ENCODE measurements around the gene CREB5. TPM values are rescaled to one million over a fixed set of nuclear protein-coding genes. Genes with fewer than 3 reads are reported as not detected.
A peak's percentile ranks its signal among the peaks of the same experiment; 100 is the strongest.

Gene CREB5
- total RNA-seq, 4 donors from 2014 or later = 16.8 to 22.4 (median 20.9) TPM

- TF ChIP-seq POLR2A (IDR thresholded peaks at IDR 0.05) = no peak
- no peak for TF ChIP-seq CTCF (IDR thresholded peaks at IDR 0.05)
- no peak for TF ChIP-seq EP300 (IDR thresholded peaks at IDR 0.05)
- H3K27me3 ChIP-seq = no peaks in the 10 kb centered on the region
- peak overlapping the region in 1 of 4 donors; percentile 90 for H3K27ac ChIP-seq
- WGBS, 2 donors = 52 to 56% methylated on average over 2 of the region's 2 CpGs
- DNase-seq (ENCODE audit: low spot score in 2 of 2) = no peak
- H3K4me1 ChIP-seq = peaks cover 0 to 57% (median 8%) of the 10 kb centered on the region in 4 donors
- no peaks in the 10 kb centered on the region for H3K9me3 ChIP-seq
- H3K4me3 ChIP-seq = no peak overlapping the region
- no peaks in the 10 kb centered on the region for H3K36me3 ChIP-seq
Observed at GRCh38 chr7:28688174-28688573, 275.9 kb downstream of the CREB5 start.

GRCh38 chr7:28688651-28689050 lies 276.3 kb downstream of the CREB5 start:
- Histone ChIP-seq H3K4me3 (no peak overlapping the region), H3K9me3 (no peaks in the 10 kb centered on the region), H3K27ac (peak overlapping the region in 1 of 4 donors; percentile 90), H3K4me1 (peaks cover 0 to 52% (median 8%) of the 10 kb centered on the region in 4 donors), H3K27me3 (no peaks in the 10 kb centered on the region), H3K36me3 (no peaks in the 10 kb centered on the region)
- TF ChIP-seq EP300 (IDR thresholded peaks at IDR 0.05) = no peak
- no peak for TF ChIP-seq CTCF (IDR thresholded peaks at IDR 0.05)
- no peak for TF ChIP-seq POLR2A (IDR thresholded peaks at IDR 0.05)
- 53 to 60% methylated on average over 5 of the region's 5 CpGs for WGBS, 2 donors
- DNase-seq (ENCODE audit: low spot score in 2 of 2) = no peak

DNA sequence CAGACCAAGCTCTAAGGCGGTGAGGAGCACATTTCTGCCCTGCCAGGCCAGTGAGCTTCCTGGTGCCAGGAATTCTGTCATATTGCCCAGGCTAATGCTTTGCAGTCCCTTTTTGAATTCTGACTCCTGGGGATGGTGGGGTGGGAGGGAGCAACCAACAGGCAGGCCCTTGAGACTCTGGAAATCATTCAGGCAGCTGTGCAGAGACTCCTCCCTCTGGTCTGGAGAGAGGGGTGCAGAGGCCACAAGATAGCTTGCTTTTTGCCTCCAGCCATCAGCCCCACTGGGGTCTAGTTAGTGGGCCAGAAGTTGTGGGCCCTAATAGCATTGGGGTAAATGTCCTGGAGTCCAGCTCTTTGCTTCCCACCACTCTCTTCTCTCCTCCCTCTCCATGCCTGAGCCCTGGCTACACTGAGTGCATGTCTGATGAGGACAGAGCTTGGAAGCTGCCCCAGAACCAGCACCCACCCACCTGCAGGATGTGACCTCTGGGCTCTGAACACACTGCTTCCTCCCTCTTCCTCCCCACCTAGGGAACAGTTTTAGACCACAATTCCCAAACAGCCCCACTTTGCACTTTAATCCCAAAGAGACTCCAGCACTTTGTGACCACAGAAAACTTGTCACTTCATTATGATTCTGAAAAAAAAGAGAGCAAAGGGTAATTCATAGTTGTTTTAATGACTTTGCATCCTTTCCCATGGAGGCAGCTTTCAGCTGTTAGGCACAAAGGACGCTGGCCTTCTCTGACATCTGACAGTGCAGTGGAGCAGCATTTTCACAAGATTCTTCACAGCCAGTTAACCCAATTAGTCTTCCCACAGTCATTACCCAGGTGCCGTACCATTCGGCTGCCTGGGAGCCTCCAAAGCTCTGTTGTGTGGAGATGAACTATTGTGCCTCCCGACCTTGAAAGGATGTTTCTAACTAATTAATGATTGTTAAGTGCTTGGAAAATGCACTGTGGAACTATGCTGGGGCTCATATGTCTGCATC lies 283.3 kb downstream of the CREB5 start:
- Histone ChIP-seq H3K9me3 (no peaks in the 10 kb centered on the region), H3K4me3 (no peak overlapping the region), H3K4me1 (peaks cover 0 to 52% (median 2%) of the 10 kb centered on the region in 4 donors), H3K27me3 (no peaks in the 10 kb centered on the region), H3K36me3 (no peaks in the 10 kb centered on the region), H3K27ac (peak overlapping the region in 1 of 4 donors; percentile 18)
- TF ChIP-seq EP300 (IDR thresholded peaks at IDR 0.05) = no peak
- TF ChIP-seq CTCF (IDR thresholded peaks at IDR 0.05) = no peak
- TF ChIP-seq POLR2A (IDR thresholded peaks at IDR 0.05) = no peak
- WGBS, 2 donors = 55 to 63% methylated on average over 5 of the region's 5 CpGs
- peak in 1 of 2 donors; percentile 21 for DNase-seq (ENCODE audit: low spot score in 2 of 2)

GRCh38 chr7:28697913-28698563 lies 285.7 kb downstream of the CREB5 start:
- DNase-seq (ENCODE audit: low spot score in 2 of 2) = no peak
- Histone ChIP-seq H3K36me3 (no peaks in the 10 kb centered on the region), H3K4me1 (peaks cover 0 to 70% (median 4%) of the 10 kb centered on the region in 4 donors), H3K4me3 (no peak overlapping the region), H3K27me3 (no peaks in the 10 kb centered on the region), H3K9me3 (no peaks in the 10 kb centered on the region), H3K27ac (peak overlapping the region in 3 of 4 donors; percentile 13 to 71 (median 58))
- 64 to 67% methylated on average over 6 of the region's 6 CpGs for WGBS, 2 donors
- no peak for TF ChIP-seq EP300 (IDR thresholded peaks at IDR 0.05)

DNA sequence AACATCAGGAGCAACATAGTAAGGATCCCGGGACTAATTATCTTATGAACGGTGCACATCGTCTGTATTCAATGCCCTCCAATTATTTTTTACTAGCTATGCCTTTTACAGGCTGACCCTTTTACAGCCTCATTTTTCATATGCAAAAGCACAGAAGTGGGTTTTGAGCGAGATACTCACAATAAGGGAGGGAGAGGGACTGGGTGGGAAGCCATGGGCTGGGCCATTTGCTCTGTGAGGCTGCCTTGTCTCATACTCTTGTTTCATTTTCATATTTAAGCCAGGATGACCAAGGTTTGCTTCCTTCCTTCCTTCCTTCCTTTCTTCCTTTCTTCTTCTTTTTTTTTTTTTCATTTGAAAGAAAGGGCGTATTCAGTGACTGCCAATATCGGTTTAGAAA lies 286.5 kb downstream of the CREB5 start:
- 34 to 35% methylated on average over 6 of the region's 6 CpGs for WGBS, 2 donors
- TF ChIP-seq CTCF (IDR thresholded peaks at IDR 0.05) = no peak
- no peak for TF ChIP-seq POLR2A (IDR thresholded peaks at IDR 0.05)
- no peak for TF ChIP-seq EP300 (IDR thresholded peaks at IDR 0.05)
- H3K4me3 ChIP-seq = peak overlapping the region in 2 of 4 donors; percentile 10 to 29
- H3K4me1 ChIP-seq = peaks cover 0 to 69% (median 4%) of the 10 kb centered on the region in 4 donors
- no peaks in the 10 kb centered on the region for H3K36me3 ChIP-seq
- no peaks in the 10 kb centered on the region for H3K9me3 ChIP-seq
- DNase-seq (ENCODE audit: low spot score in 2 of 2) = no peak
- H3K27ac ChIP-seq = peak overlapping the region in 3 of 4 donors; percentile 24 to 71 (median 39)
- no peaks in the 10 kb centered on the region for H3K27me3 ChIP-seq
